Upper lobe of left lung (tissue), 6 donors: ENCODE results near the gene CD14. TPM values are rescaled to one million over a fixed set of nuclear protein-coding genes. Genes with fewer than 3 reads are reported as not detected.

Source experiments
- ATAC-seq, 2 donors: fragments of 200-7000 bp; cut with Tn5 transposase; one replicate each; pipeline ENCODE4 v1.9.1; 2022; ENCODE audit warnings: mild to moderate bottlenecking in 2 of 2, moderate library complexity in 2 of 2; ENCODE audit not compliant: low FRiP score in 2 of 2
- DNase-seq, 2 donors: peaks; one replicate each; pipeline ENCODE4 v3.0.0-alpha.2; 2019 to 2020
- H3K27ac ChIP-seq, 4 donors: fragments of 200-600 bp; sonication (generic); one replicate each; pipeline ENCODE4 v1.5.1; 2016 to 2019
- H3K27me3 ChIP-seq, 4 donors: fragments of 200-600 bp; sonication (generic); one replicate each; pipeline ENCODE4 v1.5.1; 2017 to 2019
- H3K36me3 ChIP-seq, 4 donors: fragments of 200-600 bp; sonication (generic); one replicate each; pipeline ENCODE4 v1.5.1; 2016 to 2019
- H3K4me1 ChIP-seq, 4 donors: fragments of 200-600 bp; sonication (generic); one replicate each; pipeline ENCODE4 v1.5.1; 2018 to 2019
- H3K4me3 ChIP-seq, 4 donors: fragments of 200-600 bp; sonication (generic); one replicate each; pipeline ENCODE4 v1.5.1; 2017 to 2019; ENCODE audit warnings: mild to moderate bottlenecking in 2 of 4, moderate library complexity in 1 of 4
- H3K9me3 ChIP-seq, 4 donors: fragments of 200-600 bp; sonication (generic); one replicate each; pipeline ENCODE4 v1.5.1; 2018 to 2019
- CTCF ChIP-seq, 6 experiments: fragments of 450-650 bp in 4 of 6; fragments of 200-600 bp in 2 of 6; sonication (generic) in 2 of 6; IDR thresholded peaks; one replicate each; pipeline ENCODE4 v1.5.1; 2016 to 2019; ENCODE audit warnings: antibody characterized with exemption in 6 of 6
- EP300 ChIP-seq, 4 donors: sonication (generic); formaldehyde crosslinking; IDR thresholded peaks; one replicate each; pipeline ENCODE4 v1.5.1; 2017; ENCODE audit warnings: antibody characterized with exemption in 4 of 4, control low read depth in 2 of 4
- POLR2A ChIP-seq, 4 donors: fragments of 450-650 bp; IDR thresholded peaks; one replicate each; pipeline ENCODE4 v1.5.1; 2016 to 2017; ENCODE audit warnings: antibody characterized with exemption in 4 of 4, mild to moderate bottlenecking in 2 of 4
- POLR2AphosphoS5 ChIP-seq, 2 donors: sonication (generic); formaldehyde crosslinking; IDR thresholded peaks; one replicate each; pipeline ENCODE4 v1.5.1; 2017; ENCODE audit warnings: antibody characterized with exemption in 2 of 2
- WGBS, 2 donors: methylation state at CpG; one replicate each; pipeline ENCODE4 v1.1.5; 2017 to 2018; 5-methylcytosine and 5-hydroxymethylcytosine counted together
- total RNA-seq, 6 donors: library from RNA; depleted of rRNA in 4 of 6; stranded (reverse); fragments of >200 nt in 4 of 6; gene quantifications; one replicate each; pipeline versions ENCODE4 v1.1.0 to v1.2.1, GENCODE V29; 2016 to 2021
- donor health status: DM: no; HTN: no; CAD: no; lungs with moderate emphysema.
- donor health status: DM: no; HTN: yes; CAD: no; lungs with severe emphysema.

The CD14 gene
- total RNA-seq, result 100 to 1,000 TPM in 4 of 6 donors, 10 to 100 TPM in 2; 27.3 to 195 (median 102) TPM

GRCh38 chr5:140633021-140633471 lies at the start of gene CD14:
CD14 (minus strand) TSS chr5:140633175; CDS start chr5:140633071, 104 bp downstream.
- peak; percentile 66 to 81 for ATAC-seq
- H3K4me1 ChIP-seq, result peaks cover 16 to 50% (median 28%) of the 10 kb centered on the region in 4 donors
- H3K27me3 ChIP-seq, result no peaks in the 10 kb centered on the region
- WGBS, 2 donors, result 4 to 9% methylated on average over 16 of the region's 16 CpGs
- H3K9me3 ChIP-seq, result no peaks in the 10 kb centered on the region
- peak in 1 of 2 donors; percentile 82 for DNase-seq
- TF ChIP-seq POLR2AphosphoS5 (IDR thresholded peaks at IDR 0.05), result peak; percentile 68 to 86
- TF ChIP-seq CTCF (IDR thresholded peaks at IDR 0.05), result peak in 2 of 6 experiments; percentile 7 to 9
- TF ChIP-seq EP300 (IDR thresholded peaks at IDR 0.05), result peak in 2 of 4 donors; percentile 68 to 78
- TF ChIP-seq POLR2A (IDR thresholded peaks at IDR 0.05), result peak in 2 of 4 donors; percentile 53 to 75
- peak within 1 kb of the TSS; percentile 81 to 90 (median 85) for H3K27ac ChIP-seq
- no peaks in the 10 kb centered on the region for H3K36me3 ChIP-seq
- peak within 1 kb of the TSS; percentile 20 to 60 (median 56) for H3K4me3 ChIP-seq

GRCh38 chr5:140678993-140679392 lies 46.0 kb upstream of the CD14 start:
- DNase-seq (no peak), ATAC-seq (no peak)
- Histone ChIP-seq H3K36me3 (peaks cover 21 to 89% (median 62%) of the 10 kb centered on the region in 4 donors), H3K4me1 (no peaks in the 10 kb centered on the region), H3K27ac (no peak overlapping the region), H3K4me3 (no peak overlapping the region), H3K9me3 (no peaks in the 10 kb centered on the region), H3K27me3 (no peaks in the 10 kb centered on the region)
- TF ChIP-seq POLR2A (IDR thresholded peaks at IDR 0.05) (no peak), CTCF (IDR thresholded peaks at IDR 0.05) (no peak), POLR2AphosphoS5 (IDR thresholded peaks at IDR 0.05) (no peak), EP300 (IDR thresholded peaks at IDR 0.05) (no peak)
- WGBS, 2 donors, result 97 to 99% methylated on average over 6 to 7 of the region's 7 CpGs

GRCh38 chr5:140677947-140678346 lies 45.0 kb upstream of the CD14 start:
- H3K27ac ChIP-seq, result no peak overlapping the region
- ATAC-seq, result no peak

GRCh38 chr5:140674629-140675028 lies 41.7 kb upstream of the CD14 start:
- Histone ChIP-seq H3K27me3 (no peaks in the 10 kb centered on the region), H3K36me3 (peaks cover 24 to 100% (median 71%) of the 10 kb centered on the region in 4 donors), H3K4me1 (no peaks in the 10 kb centered on the region), H3K27ac (no peak overlapping the region), H3K9me3 (no peaks in the 10 kb centered on the region), H3K4me3 (no peak overlapping the region)
- 95 to 96% methylated on average over 4 of the region's 4 CpGs for WGBS, 2 donors
- TF ChIP-seq EP300 (IDR thresholded peaks at IDR 0.05), result no peak
- no peak for TF ChIP-seq POLR2AphosphoS5 (IDR thresholded peaks at IDR 0.05)
- no peak for TF ChIP-seq CTCF (IDR thresholded peaks at IDR 0.05)
- TF ChIP-seq POLR2A (IDR thresholded peaks at IDR 0.05), result no peak
- DNase-seq, result no peak
- ATAC-seq, result no peak

More at GRCh38 chr5:140677947-140678346, 45.0 kb upstream of the CD14 start:
- no peak for DNase-seq
- H3K4me3 ChIP-seq, result no peak overlapping the region
- H3K9me3 ChIP-seq, result no peaks in the 10 kb centered on the region
- no peaks in the 10 kb centered on the region for H3K27me3 ChIP-seq
- 87 to 91% methylated on average over 3 of the region's 3 CpGs for WGBS, 2 donors
- H3K4me1 ChIP-seq, result no peaks in the 10 kb centered on the region
- TF ChIP-seq POLR2A (IDR thresholded peaks at IDR 0.05) (no peak), CTCF (IDR thresholded peaks at IDR 0.05) (no peak), POLR2AphosphoS5 (IDR thresholded peaks at IDR 0.05) (no peak), EP300 (IDR thresholded peaks at IDR 0.05) (no peak)
- peaks cover 21 to 89% (median 66%) of the 10 kb centered on the region in 4 donors for H3K36me3 ChIP-seq

- no peaks in the 10 kb centered on the region for H3K4me1 ChIP-seq
- H3K27ac ChIP-seq, result no peak overlapping the region
- WGBS, 2 donors, result 89 to 92% methylated on average over 2 of the region's 2 CpGs
- H3K36me3 ChIP-seq, result peaks cover 26 to 100% (median 71%) of the 10 kb centered on the region in 4 donors
- TF ChIP-seq POLR2AphosphoS5 (IDR thresholded peaks at IDR 0.05), result no peak
- TF ChIP-seq EP300 (IDR thresholded peaks at IDR 0.05), result no peak
- no peak for TF ChIP-seq CTCF (IDR thresholded peaks at IDR 0.05)
- DNase-seq (no peak), ATAC-seq (no peak)
- H3K4me3 ChIP-seq, result no peak overlapping the region
- no peaks in the 10 kb centered on the region for H3K27me3 ChIP-seq
- H3K9me3 ChIP-seq, result no peaks in the 10 kb centered on the region
Measured at GRCh38 chr5:140674211-140674610, 41.2 kb upstream of the CD14 start.
